HG02981 (cell line): ENCODE measurements around the gene LAMA5.

ENCODE experiments used
- ATAC-seq: cut with Tn5 transposase; IDR thresholded peaks from one replicate; pipeline ENCODE4 v1.9.1; 2021; ENCODE audit warnings: mild to moderate bottlenecking, moderate library complexity; ENCODE audit not compliant: unreplicated experiment

LAMA5 gene

GRCh38 chr20:62330576-62331317, 36.4 kb downstream of the LAMA5 start:
- ATAC-seq, result no peak

- ATAC-seq, result no peak
These were observed 37.4 kb downstream of the LAMA5 start for GRCh38 chr20:62329389-62330377.

- ATAC-seq, result no peak
These were observed 38.3 kb downstream of the LAMA5 start for GRCh38 chr20:62328684-62329388.

- ATAC-seq, result no peak
These were observed 39.2 kb downstream of the LAMA5 start for GRCh38 chr20:62327726-62328495.

- no peak for ATAC-seq
These were observed 40.0 kb downstream of the LAMA5 start for GRCh38 chr20:62326959-62327725.

GRCh38 chr20:62326559-62326958, 40.6 kb downstream of the LAMA5 start:
- ATAC-seq, result no peak

GRCh38 chr20:62325172-62325905, 41.8 kb downstream of the LAMA5 start:
- no peak for ATAC-seq

GRCh38 chr20:62323980-62324906, 42.9 kb downstream of the LAMA5 start:
- ATAC-seq, result no peak

- ATAC-seq, result no peak
These were observed 43.7 kb downstream of the LAMA5 start for GRCh38 chr20:62323146-62323979.

- ATAC-seq, result no peak
These were observed 44.5 kb downstream of the LAMA5 start for GRCh38 chr20:62322492-62323041.

- ATAC-seq, result no peak
These were observed 45.1 kb downstream of the LAMA5 start for GRCh38 chr20:62321975-62322374.

GRCh38 chr20:62321521-62321948, 45.6 kb downstream of the LAMA5 start:
- no peak for ATAC-seq

GRCh38 chr20:62320581-62321354, 46.3 kb downstream of the LAMA5 start:
- no peak for ATAC-seq

- no peak for ATAC-seq
These were observed 47.7 kb downstream of the LAMA5 start for GRCh38 chr20:62319346-62319909.
